ENCODE results near the gene NPHP1.
"Not testable (repeated sequence)": the region's sequence is repeated elsewhere in the genome, so short reads cannot be mapped to it uniquely, and the experiment has no call there.

Gene NPHP1

GRCh38 chr2:110103061-110103961, 101.5 kb downstream of the NPHP1 start:
- DNase-seq (ENCODE audit: low read depth): no peak

- no peak for DNase-seq (ENCODE audit: low read depth)
These were observed 102.7 kb downstream of the NPHP1 start for GRCh38 chr2:110101901-110102803.

DNA sequence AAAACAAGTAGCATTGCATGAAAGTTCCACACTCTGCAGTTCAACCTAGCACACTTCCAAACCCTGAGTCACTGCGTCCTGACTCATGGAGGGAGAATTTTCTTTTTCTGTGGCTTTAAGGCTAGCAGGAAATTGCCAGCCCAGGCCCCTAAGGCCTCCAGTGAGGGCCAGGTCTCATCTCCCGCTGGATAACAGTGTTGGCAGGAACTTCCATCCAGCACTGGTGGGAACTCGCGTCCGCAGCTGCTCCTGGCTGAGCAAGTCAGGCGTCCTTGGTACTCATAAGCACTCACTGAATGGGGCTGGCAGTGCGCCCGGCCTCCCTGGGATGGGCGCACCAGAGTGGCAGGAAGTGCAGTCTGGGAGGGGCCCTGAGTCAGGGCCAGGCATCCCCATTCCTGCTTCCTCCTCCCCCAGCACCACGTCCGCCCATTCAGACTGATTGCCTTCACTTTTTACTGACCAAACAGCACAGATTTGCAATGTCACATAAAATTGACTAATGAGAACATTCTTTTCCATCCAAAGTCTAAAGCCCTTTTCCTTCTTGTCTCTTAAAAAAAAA, 103.5 kb downstream of the NPHP1 start:
- no peak for DNase-seq (ENCODE audit: low read depth)

DNA sequence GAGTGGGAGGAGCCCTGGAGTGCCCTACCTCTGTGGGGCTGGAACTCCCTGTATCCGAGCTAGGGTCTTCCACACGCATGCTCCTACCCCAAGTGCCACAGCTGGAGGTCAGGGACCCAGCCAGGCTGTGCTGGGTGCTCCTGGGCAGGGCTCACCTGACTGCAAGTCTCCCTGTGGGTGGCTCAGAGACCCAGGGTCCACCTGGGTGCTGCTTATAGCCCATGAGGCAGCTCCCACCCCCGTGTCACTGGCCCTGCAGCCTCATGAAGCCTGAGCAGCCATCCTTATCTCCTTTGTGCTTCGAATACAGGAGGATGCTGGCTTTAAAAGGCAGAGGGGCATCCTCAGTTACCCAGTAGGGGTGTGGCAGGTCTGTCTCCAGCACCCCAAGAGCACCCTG, 103.9 kb downstream of the NPHP1 start:
- DNase-seq (ENCODE audit: low read depth): not testable (repeated sequence)

GRCh38 chr2:110100480-110100879, 104.3 kb downstream of the NPHP1 start:
- DNase-seq (ENCODE audit: low read depth): no peak

- no peak for DNase-seq (ENCODE audit: low read depth)
These were observed 105.2 kb downstream of the NPHP1 start for GRCh38 chr2:110099471-110100225.

DNA sequence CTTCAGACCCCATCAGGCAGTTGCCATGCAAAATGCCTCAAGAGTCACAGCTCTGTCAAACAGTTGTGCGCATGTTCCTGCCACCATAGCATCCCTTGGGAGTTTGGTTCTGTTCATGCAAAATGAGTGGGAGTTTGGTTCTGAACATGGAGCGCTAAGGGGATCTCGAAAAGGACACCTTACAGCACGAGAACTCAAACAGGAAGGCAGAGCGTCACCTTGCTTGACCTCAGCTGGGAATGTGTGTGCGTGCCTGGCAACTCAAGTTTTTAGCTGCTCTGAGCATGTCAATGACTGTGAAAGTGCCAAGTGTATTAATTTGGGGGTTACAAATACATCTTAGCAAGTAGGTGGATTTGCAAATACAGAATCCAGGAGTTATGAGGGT, 105.8 kb downstream of the NPHP1 start:
- no peak for DNase-seq (ENCODE audit: low read depth)

DNA sequence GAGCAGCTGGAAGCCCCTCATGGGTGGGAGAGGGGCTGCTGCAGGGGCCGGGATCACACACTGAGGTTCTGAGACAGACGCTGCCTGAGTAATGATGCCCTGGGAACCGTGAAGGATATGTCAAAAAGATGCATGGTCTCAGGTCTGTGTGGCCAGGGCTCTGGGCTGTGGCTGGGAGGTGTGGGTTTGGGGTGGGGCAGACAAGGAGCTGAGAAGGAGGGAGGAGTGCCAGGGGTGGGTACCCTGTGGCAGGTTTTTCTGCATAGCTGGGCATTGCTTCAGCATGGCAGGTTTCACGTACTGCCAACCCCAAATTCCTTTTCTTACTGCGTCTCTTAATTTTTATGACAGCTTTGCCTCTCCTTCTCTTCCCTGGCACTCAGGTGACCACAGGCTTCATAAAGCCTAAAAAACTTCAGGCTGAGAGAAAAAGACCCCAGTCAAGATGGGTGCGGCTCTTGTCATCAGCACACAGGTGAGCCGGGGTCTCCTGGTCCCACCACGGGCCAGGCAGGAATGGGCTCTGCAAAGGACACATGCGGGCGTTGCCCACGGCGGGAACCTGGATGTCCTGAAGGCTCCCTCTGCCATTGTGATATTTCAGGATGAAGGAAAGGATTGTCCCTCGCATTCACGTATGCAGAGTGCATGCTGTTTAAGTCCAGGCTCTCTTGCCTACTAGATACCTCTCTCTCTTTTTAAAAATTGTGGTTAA, 107.2 kb downstream of the NPHP1 start:
- DNase-seq (ENCODE audit: low read depth): no peak

GRCh38 chr2:110095994-110096633, 108.7 kb downstream of the NPHP1 start:
- no peak for DNase-seq (ENCODE audit: low read depth)

DNA sequence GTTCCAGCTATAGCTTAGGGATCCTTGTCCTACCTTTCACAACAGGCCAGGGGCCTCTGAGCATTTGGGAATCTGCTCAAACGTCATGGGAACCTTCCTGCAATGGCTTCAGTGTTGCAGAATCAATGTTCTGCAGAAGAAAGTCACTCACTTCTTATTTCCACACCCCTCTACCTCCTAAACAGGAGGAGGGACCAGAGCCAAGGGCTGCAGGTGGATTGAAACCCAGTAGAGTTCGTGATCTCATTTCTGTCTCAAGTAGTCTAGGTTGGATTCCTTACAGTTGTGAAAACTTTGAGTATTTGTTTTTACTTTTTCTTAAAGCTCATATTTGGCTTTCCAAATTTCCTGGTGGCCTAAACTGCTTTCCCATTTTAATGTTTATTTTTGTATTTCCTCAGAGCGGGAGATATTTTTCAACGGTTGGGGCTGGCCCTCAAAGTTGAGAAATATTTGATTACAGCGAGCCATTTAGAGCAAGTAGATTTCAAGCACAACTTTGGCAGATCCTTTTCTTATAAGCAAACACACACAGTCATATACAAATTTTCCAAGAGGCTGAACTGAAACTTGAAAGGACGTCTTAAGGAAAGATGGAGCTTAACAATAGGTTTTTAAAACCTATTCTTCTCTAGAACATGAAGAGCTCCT, 109.8 kb downstream of the NPHP1 start:
- not testable (repeated sequence) for DNase-seq (ENCODE audit: low read depth)

DNA sequence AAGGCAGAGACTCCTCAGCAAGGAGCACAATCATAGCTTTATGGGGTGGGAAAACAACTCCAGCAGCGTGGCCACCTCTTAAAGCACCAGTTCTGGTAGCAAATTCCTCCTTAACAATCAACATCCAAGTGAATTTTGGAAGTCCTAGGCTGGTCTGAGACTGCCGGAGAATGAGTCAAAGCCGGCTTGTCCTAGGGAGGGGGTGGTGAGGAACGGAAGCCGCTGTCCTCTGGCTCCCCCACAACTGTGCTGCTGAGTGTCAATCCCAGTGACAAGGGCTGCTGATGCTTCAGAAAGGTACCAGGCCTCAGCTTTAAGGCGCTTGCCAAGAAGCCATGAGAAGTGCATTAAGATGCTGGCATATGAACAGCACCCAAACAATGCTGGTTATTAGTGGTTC, 110.9 kb downstream of the NPHP1 start:
- not testable (repeated sequence) for DNase-seq (ENCODE audit: low read depth)

DNA sequence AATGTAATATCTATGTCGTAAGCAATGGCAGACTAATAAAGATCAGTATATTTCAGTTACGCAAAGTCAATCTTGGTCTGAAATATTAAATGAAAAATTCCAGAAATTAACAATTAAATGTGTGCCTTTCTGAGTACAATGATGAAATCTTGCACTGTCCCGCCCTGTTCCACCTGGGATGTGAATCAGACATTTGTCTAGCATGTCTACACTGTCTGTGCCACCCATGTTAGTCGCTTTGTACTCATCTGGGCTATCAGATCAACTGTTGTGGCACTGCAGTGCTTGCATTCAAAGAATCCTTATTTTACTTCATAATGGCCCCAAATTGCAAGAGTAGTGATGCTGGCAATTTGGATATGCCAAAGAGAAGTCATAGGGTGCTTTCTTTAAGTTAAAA, 114.6 kb downstream of the NPHP1 start:
- DNase-seq (ENCODE audit: low read depth): not testable (repeated sequence)

GRCh38 chr2:110083757-110084156, 121.1 kb downstream of the NPHP1 start:
- DNase-seq (ENCODE audit: low read depth): not testable (repeated sequence)

DNA sequence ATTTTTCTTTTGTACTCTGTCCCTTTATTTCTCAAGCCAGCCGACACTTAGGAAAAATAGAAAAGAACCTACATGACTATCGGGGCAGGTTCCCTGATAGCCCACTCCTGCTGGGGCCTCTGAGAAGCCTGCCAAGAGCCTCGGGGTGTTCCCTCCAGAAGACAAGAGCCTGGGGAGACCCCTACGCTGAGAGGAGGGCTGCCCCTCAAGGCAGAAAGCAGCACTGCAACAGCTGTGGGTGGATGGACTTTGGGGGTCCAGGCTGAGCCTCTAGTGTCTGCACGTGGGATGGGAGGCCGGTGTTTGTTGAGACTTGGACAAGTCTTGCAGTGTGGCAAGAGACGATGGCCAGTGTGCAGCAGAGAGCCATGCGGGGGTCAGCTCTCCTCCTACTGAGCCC, 121.7 kb downstream of the NPHP1 start:
- not testable (repeated sequence) for DNase-seq (ENCODE audit: low read depth)

- DNase-seq (ENCODE audit: low read depth): not testable (repeated sequence)
These were observed 126.7 kb downstream of the NPHP1 start for GRCh38 chr2:110078104-110078503.

GRCh38 chr2:110075896-110076295, 128.9 kb downstream of the NPHP1 start:
- not testable (repeated sequence) for DNase-seq (ENCODE audit: low read depth)

All from stimulated activated CD8-positive, alpha-beta memory T cell treated with anti-CD3 and anti-CD28 coated beads, Interleukin-12 subunit alpha, Interleukin-12 subunit beta, amount 100 ng/mL, for 4 hours (primary cell).